Neural cell (in vitro differentiated cells): ENCODE data around the gene LHX4. TPM values are rescaled to one million over a fixed set of nuclear protein-coding genes. Genes with fewer than 3 reads are reported as not detected.

Source experiments
- H2AFZ ChIP-seq: fragments of 200-600, 300-800 bp; sonication (generic), shearing (Covaris generic); 2 replicates; pipeline ENCODE4 v1.6.0; 2014; ENCODE audit warnings: low read depth, mild to moderate bottlenecking, antibody characterized with exemption, low read length, moderate library complexity
- H3F3A ChIP-seq: fragments of 200-600 bp; shearing (Covaris generic); 2 replicates; pipeline ENCODE4 v1.6.1; 2016; ENCODE audit warnings: mild to moderate bottlenecking, moderate library complexity, mixed read lengths, antibody characterized with exemption, low read length; ENCODE audit not compliant: insufficient read depth, poor library complexity, severe bottlenecking
- H3K27ac ChIP-seq: fragments of 200-600, 300-800 bp; sonication (generic), shearing (Covaris generic); 2 replicates; pipeline ENCODE4 v1.5.1; 2014; ENCODE audit warnings: mild to moderate bottlenecking, low read length, moderate library complexity
- H3K27me3 ChIP-seq: fragments of 300-800, 200-600 bp; sonication (generic), shearing (Covaris generic); 2 replicates; pipeline ENCODE4 v1.6.0; 2014; ENCODE audit warnings: mild to moderate bottlenecking, low read depth, low read length, moderate library complexity; ENCODE audit not compliant: insufficient read depth
- H3K36me3 ChIP-seq: fragments of 300-800, 200-600 bp; sonication (generic), shearing (Covaris generic); 2 replicates; pipeline ENCODE4 v1.5.1; 2014; ENCODE audit warnings: mild to moderate bottlenecking, antibody characterized with exemption, low read length, moderate library complexity; ENCODE audit not compliant: insufficient read depth
- H3K4me2 ChIP-seq: fragments of 300-800, 200-600 bp; sonication (generic), shearing (Covaris generic); 2 replicates; pipeline ENCODE4 v1.6.0; 2014; ENCODE audit warnings: mild to moderate bottlenecking, low read length
- H3K4me3 ChIP-seq: fragments of 300-800, 200-600 bp; sonication (generic), shearing (Covaris generic); 2 replicates; pipeline ENCODE4 v1.5.1; 2014; ENCODE audit warnings: mild to moderate bottlenecking, low read length, moderate library complexity
- H3K79me2 ChIP-seq: fragments of 200-600 bp; shearing (Covaris generic); replicated peaks from 2 replicates; pipeline ENCODE4 v1.6.0; 2014; ENCODE audit warnings: mild to moderate bottlenecking, low read length, moderate library complexity; ENCODE audit not compliant: insufficient read depth
- H3K9ac ChIP-seq: fragments of 300-800, 200-600 bp; sonication (generic), shearing (Covaris generic); 2 replicates; pipeline ENCODE4 v1.6.1; 2016; ENCODE audit warnings: mild to moderate bottlenecking, low read length, mixed read lengths
- H3K9me2 ChIP-seq: fragments of 200-600 bp; shearing (Covaris generic); 2 replicates; pipeline ENCODE4 v1.6.1; 2016; ENCODE audit warnings: mild to moderate bottlenecking, low read length, mixed read lengths; ENCODE audit not compliant: insufficient read depth
- H3K9me3 ChIP-seq: fragments of 200-600, 300-800 bp; sonication (generic), shearing (Covaris generic); 2 replicates; pipeline ENCODE4 v1.6.1; 2016; ENCODE audit warnings: mild to moderate bottlenecking, mixed run types, low read length, moderate library complexity, mixed read lengths
- H4K20me1 ChIP-seq: fragments of 200-600 bp; shearing (Covaris generic); 2 replicates; pipeline ENCODE4 v1.6.1; 2016; ENCODE audit warnings: mild to moderate bottlenecking, mixed run types; ENCODE audit not compliant: insufficient read depth
- EP300 ChIP-seq: fragments of 450-650 bp; conservative IDR thresholded peaks from 2 replicates; pipeline ENCODE4 v1.6.1; 2014; ENCODE audit warnings: antibody characterized with exemption, mild to moderate bottlenecking, moderate library complexity; ENCODE audit not compliant: poor library complexity, severe bottlenecking
- EZH2 ChIP-seq: fragments of 200-600, 300-800 bp; shearing (Covaris generic), sonication (generic); IDR thresholded peaks from 2 replicates; pipeline ENCODE4 v1.6.1; 2014; ENCODE audit warnings: antibody characterized with exemption, low read length, borderline replicate concordance, mild to moderate bottlenecking; ENCODE audit not compliant: insufficient read depth, poor library complexity, severe bottlenecking
- MXI1 ChIP-seq: fragments of 450-650 bp; conservative IDR thresholded peaks from 2 replicates; pipeline ENCODE4 v1.6.1; 2014; ENCODE audit warnings: antibody characterized with exemption, mild to moderate bottlenecking; ENCODE audit not compliant: poor library complexity, severe bottlenecking
- POLR2AphosphoS5 ChIP-seq: IDR thresholded peaks from 2 replicates; pipeline ENCODE4 v1.6.1; 2012
- RAD21 ChIP-seq: fragments of 450-650 bp; conservative IDR thresholded peaks from 2 replicates; pipeline ENCODE4 v1.6.1; 2014; ENCODE audit warnings: antibody characterized with exemption, mild to moderate bottlenecking, moderate library complexity
- REST ChIP-seq: IDR thresholded peaks from 2 replicates; pipeline ENCODE4 v1.6.1; 2012; ENCODE audit warnings: borderline replicate concordance
- SMC3 ChIP-seq: fragments of 450-650 bp; conservative IDR thresholded peaks from 2 replicates; pipeline ENCODE4 v1.6.1; 2014; ENCODE audit warnings: antibody characterized with exemption, mild to moderate bottlenecking, moderate library complexity; ENCODE audit not compliant: poor library complexity
- TAF1 ChIP-seq: IDR thresholded peaks from 2 replicates; pipeline ENCODE4 v1.6.1; 2012; ENCODE audit warnings: low read depth
- polyA plus RNA-seq: library from polyadenylated mRNA; depleted of rRNA; stranded (reverse); fragments of >200 nt; gene quantifications from 2 replicates; pipeline ENCODE4 v1.2.3, GENCODE V29; 2014
- TF ChIP-seq, protein P1 (sequence below): fragments of 450-650 bp; IDR thresholded peaks from 2 replicates; pipeline ENCODE4 v1.5.1; 2014; ENCODE audit warnings: antibody characterized with exemption, mild to moderate bottlenecking, moderate library complexity; ENCODE audit not compliant: poor library complexity, severe bottlenecking

Gene LHX4
- polyA plus RNA-seq, 1 donor from 2014 or later, result not detected

DNA sequence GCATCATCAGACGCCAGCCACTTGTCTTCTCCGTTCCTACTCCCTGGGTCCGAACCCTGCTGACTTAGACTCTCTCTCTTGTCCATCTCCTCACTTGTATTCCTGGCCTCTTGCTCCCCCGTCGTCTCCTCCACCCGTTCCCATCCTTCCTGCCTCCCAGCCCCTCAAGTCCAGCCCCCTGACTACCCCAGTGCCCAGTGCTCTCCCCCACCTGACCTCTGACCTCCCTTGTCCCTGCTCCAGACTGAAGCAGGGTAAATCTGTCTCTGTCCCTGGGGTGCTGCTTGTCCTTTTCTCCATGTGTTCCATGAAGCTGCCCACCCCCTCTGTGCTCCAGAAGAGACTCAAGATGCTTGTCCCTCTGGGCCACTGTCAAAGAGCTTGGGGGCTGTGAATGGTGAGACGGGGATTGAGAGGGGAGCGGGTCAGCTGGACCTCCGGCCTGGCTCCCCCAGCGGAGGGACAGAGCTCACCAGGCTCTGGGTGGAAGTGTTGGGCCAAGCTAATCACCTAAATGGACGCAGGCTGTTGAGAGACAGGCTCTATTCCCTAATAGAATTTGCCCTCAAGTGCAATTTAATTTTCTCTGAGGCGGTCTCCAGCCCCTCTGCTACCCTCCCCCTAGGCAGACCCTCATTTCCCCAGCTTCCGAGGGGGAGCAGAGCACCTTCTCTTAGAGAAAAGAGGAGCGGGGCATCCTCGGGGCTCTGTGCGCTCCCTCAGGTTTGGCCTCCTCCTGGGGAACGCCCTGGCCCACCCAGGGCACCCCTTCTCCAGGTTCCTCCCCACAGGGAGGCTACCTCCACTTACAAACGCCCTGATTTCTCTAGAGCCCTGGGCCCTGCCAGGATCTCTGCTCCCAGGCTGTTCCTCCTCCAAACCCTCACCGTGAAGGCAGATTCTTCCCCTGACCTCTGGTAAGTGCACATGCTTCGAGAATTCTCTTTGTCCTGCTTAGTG, 11.0 kb upstream of the LHX4 start:
- Histone ChIP-seq H2AFZ (no peak overlapping the region), H3K27me3 (no peaks in the 10 kb centered on the region), H3K9me3 (no peaks in the 10 kb centered on the region)

GRCh38 chr1:180219776-180220175, 10.3 kb upstream of the LHX4 start:
- no peak overlapping the region for H3K9ac ChIP-seq
- H3K4me3 ChIP-seq, result no peak overlapping the region
- no peak overlapping the region for H3K27ac ChIP-seq
- H3K4me2 ChIP-seq, result no peak overlapping the region
- no peaks in the 10 kb centered on the region for H3K79me2 ChIP-seq
- no peaks in the 10 kb centered on the region for H3K9me2 ChIP-seq
- no peaks in the 10 kb centered on the region for H3F3A ChIP-seq
- H3K9me3 ChIP-seq, result no peaks in the 10 kb centered on the region
- H4K20me1 ChIP-seq, result no peaks in the 10 kb centered on the region
- H3K36me3 ChIP-seq, result no peaks in the 10 kb centered on the region
- H2AFZ ChIP-seq, result no peak overlapping the region
- no peaks in the 10 kb centered on the region for H3K27me3 ChIP-seq
- no peak for TF ChIP-seq REST
- no peak for TF ChIP-seq EP300
- TF ChIP-seq POLR2AphosphoS5, result no peak
- no peak for TF ChIP-seq RAD21
- TF ChIP-seq EZH2, result no peak
- TF ChIP-seq MXI1, result no peak
- TF ChIP-seq TAF1, result no peak
- TF ChIP-seq SMC3, result no peak

More for the DNA sequence above, 11.0 kb upstream of the LHX4 start:
- TF ChIP-seq EZH2 (no peak), EP300 (no peak), POLR2AphosphoS5 (no peak), TAF1 (no peak), SMC3 (no peak), RAD21 (no peak), MXI1 (no peak), REST (no peak)
- TF ChIP-seq, protein P1, sequence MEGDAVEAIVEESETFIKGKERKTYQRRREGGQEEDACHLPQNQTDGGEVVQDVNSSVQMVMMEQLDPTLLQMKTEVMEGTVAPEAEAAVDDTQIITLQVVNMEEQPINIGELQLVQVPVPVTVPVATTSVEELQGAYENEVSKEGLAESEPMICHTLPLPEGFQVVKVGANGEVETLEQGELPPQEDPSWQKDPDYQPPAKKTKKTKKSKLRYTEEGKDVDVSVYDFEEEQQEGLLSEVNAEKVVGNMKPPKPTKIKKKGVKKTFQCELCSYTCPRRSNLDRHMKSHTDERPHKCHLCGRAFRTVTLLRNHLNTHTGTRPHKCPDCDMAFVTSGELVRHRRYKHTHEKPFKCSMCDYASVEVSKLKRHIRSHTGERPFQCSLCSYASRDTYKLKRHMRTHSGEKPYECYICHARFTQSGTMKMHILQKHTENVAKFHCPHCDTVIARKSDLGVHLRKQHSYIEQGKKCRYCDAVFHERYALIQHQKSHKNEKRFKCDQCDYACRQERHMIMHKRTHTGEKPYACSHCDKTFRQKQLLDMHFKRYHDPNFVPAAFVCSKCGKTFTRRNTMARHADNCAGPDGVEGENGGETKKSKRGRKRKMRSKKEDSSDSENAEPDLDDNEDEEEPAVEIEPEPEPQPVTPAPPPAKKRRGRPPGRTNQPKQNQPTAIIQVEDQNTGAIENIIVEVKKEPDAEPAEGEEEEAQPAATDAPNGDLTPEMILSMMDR, result no peak
- Histone ChIP-seq H3K27ac (no peak overlapping the region), H3K36me3 (no peaks in the 10 kb centered on the region), H3K9me2 (no peaks in the 10 kb centered on the region), H3F3A (no peaks in the 10 kb centered on the region), H4K20me1 (no peaks in the 10 kb centered on the region), H3K4me3 (no peak overlapping the region), H3K79me2 (no peaks in the 10 kb centered on the region), H3K9ac (no peak overlapping the region), H3K4me2 (no peak overlapping the region)
